Mammary epithelial cell (primary cell): ENCODE measurements around the gene SYNE1.

Experiments used
- CTCF ChIP-seq, 2 donors: IDR thresholded peaks in 1 of 2; conservative IDR thresholded peaks in 1 of 2; 2 replicates each; pipeline ENCODE4 v1.5.1; 2011 to 2012; ENCODE audit warnings: inconsistent platforms in 2 of 2, low read length in 2 of 2, mild to moderate bottlenecking in 2 of 2, control low read depth in 1 of 2, low read depth in 1 of 2; ENCODE audit not compliant: insufficient read depth in 1 of 2; ENCODE audit errors: extremely low read depth in 1 of 2
- EZH2 ChIP-seq: IDR thresholded peaks from 2 replicates; pipeline ENCODE4 v1.6.1; 2012; ENCODE audit warnings: low read length, inconsistent platforms, borderline replicate concordance

GRCh38 chr6:152089992-152090391, 547.2 kb downstream of the SYNE1 start:
- TF ChIP-seq CTCF (conservative IDR thresholded peaks at IDR 0.05 in 1 of 2, IDR thresholded peaks at IDR 0.05 in 1 of 2; ENCODE audit: extremely low read depth in 1 of 2, insufficient read depth in 1 of 2, low read depth in 1 of 2, low read length in 2 of 2): no peak
- TF ChIP-seq EZH2: no peak
